ENCODE measurements around the gene EPB41L3. TPM values are rescaled to one million over a fixed set of nuclear protein-coding genes. Genes with fewer than 3 reads are reported as not detected.

Gene EPB41L3
- total RNA-seq, 1 donor from 2014 or later, result 6.3 TPM

- intact Hi-C loops (cut with micrococcal nuclease), result no loop called here
- H3K27me3 ChIP-seq (ENCODE audit: low read depth), result no peaks in the 10 kb centered on the region
- no peaks in the 10 kb centered on the region for H3K9me3 ChIP-seq (replicated peaks)
- H3K4me3 ChIP-seq, result no peak overlapping the region
- no peak for TF ChIP-seq CTCF (IDR thresholded peaks at IDR 0.05; ENCODE audit: borderline replicate concordance)
- H3K27ac ChIP-seq (replicated peaks), result no peak overlapping the region
- H3K4me1 ChIP-seq, result no peaks in the 10 kb centered on the region
- no peak for DNase-seq
- no peaks in the 10 kb centered on the region for H3K36me3 ChIP-seq
These were observed 114.1 kb downstream of the EPB41L3 start for GRCh38 chr18:5429681-5430080.

GRCh38 chr18:5425721-5426120 lies 118.1 kb downstream of the EPB41L3 start:
- H3K27ac ChIP-seq (replicated peaks), result no peak overlapping the region
- TF ChIP-seq CTCF (IDR thresholded peaks at IDR 0.05; ENCODE audit: borderline replicate concordance), result no peak

GRCh38 chr18:5424903-5425664 lies 118.7 kb downstream of the EPB41L3 start:
- peak; percentile 46 for TF ChIP-seq CTCF (IDR thresholded peaks at IDR 0.05; ENCODE audit: borderline replicate concordance)
- no peaks in the 10 kb centered on the region for H3K9me3 ChIP-seq (replicated peaks)
- H3K27ac ChIP-seq (replicated peaks), result no peak overlapping the region
- intact Hi-C loops (cut with micrococcal nuclease), result no loop called here
- H3K4me3 ChIP-seq, result no peak overlapping the region
- H3K27me3 ChIP-seq (ENCODE audit: low read depth), result no peaks in the 10 kb centered on the region
- no peaks in the 10 kb centered on the region for H3K36me3 ChIP-seq
- H3K4me1 ChIP-seq, result no peaks in the 10 kb centered on the region
- no peak for DNase-seq

More at GRCh38 chr18:5425721-5426120, 118.1 kb downstream of the EPB41L3 start:
- Histone ChIP-seq H3K36me3 (no peaks in the 10 kb centered on the region), H3K4me1 (no peaks in the 10 kb centered on the region), H3K4me3 (no peak overlapping the region), H3K27me3 (ENCODE audit: low read depth) (no peaks in the 10 kb centered on the region), H3K9me3 (replicated peaks) (no peaks in the 10 kb centered on the region)
- no peak for DNase-seq
- intact Hi-C loops (cut with micrococcal nuclease), result no loop called here

- TF ChIP-seq CTCF (IDR thresholded peaks at IDR 0.05; ENCODE audit: borderline replicate concordance), result no peak
- Histone ChIP-seq H3K4me3 (no peak overlapping the region), H3K27ac (replicated peaks) (no peak overlapping the region), H3K4me1 (no peaks in the 10 kb centered on the region), H3K36me3 (no peaks in the 10 kb centered on the region), H3K9me3 (replicated peaks) (no peaks in the 10 kb centered on the region), H3K27me3 (ENCODE audit: low read depth) (no peaks in the 10 kb centered on the region)
- intact Hi-C loops (cut with micrococcal nuclease), result no loop called here
- DNase-seq, result no peak
These were observed 121.2 kb downstream of the EPB41L3 start for GRCh38 chr18:5422626-5423025.

GRCh38 chr18:5421981-5422380 lies 121.8 kb downstream of the EPB41L3 start:
- no peak for TF ChIP-seq CTCF (IDR thresholded peaks at IDR 0.05; ENCODE audit: borderline replicate concordance)

More at GRCh38 chr18:5421981-5422380, 121.8 kb downstream of the EPB41L3 start:
- DNase-seq, result no peak
- intact Hi-C loops (cut with micrococcal nuclease), result no loop called here
- H3K9me3 ChIP-seq (replicated peaks), result no peaks in the 10 kb centered on the region
- H3K27me3 ChIP-seq (ENCODE audit: low read depth), result no peaks in the 10 kb centered on the region
- H3K27ac ChIP-seq (replicated peaks), result no peak overlapping the region
- H3K4me1 ChIP-seq, result no peaks in the 10 kb centered on the region
- H3K4me3 ChIP-seq, result no peak overlapping the region
- H3K36me3 ChIP-seq, result no peaks in the 10 kb centered on the region

Data from left ventricle myocardium inferior (tissue), 1 donor.